ENCODE results near the gene PCYT1A. TPM values are rescaled to one million over a fixed set of nuclear protein-coding genes. Genes with fewer than 3 reads are reported as not detected.

The PCYT1A gene
- total and polyA plus RNA-seq, 2 donors (not counting 3 experiments of a cell fraction or from before 2014, with no cell fraction given): 50.3 to 65.5 TPM

GRCh38 chr3:196254376-196255283, 32.9 kb downstream of the PCYT1A start:
- Histone ChIP-seq H4K20me1 (replicated peaks; ENCODE audit: control insufficient read depth, extremely low read depth, insufficient read depth, low read length) (no peaks in the 10 kb centered on the region), H2AFZ (ENCODE audit: low read depth, low read length) (no peak overlapping the region), H3K27ac (ENCODE audit: insufficient read depth, low read depth, low read length) (no peak overlapping the region), H3K9me3 (replicated peaks; ENCODE audit: control insufficient read depth, insufficient read depth, low read length) (no peaks in the 10 kb centered on the region), H3K4me2 (ENCODE audit: insufficient read depth, low read length) (no peak overlapping the region), H3K4me3 (replicated peaks in 1 of 3; ENCODE audit: insufficient read depth in 1 of 3, low read depth in 1 of 3, low read length in 3 of 3) (no peak overlapping the region), H3K36me3 (ENCODE audit: control insufficient read depth in 2 of 2, extremely low read depth in 1 of 2, insufficient read depth in 2 of 2, low read length in 2 of 2) (peaks cover 0 to 1% of the 10 kb centered on the region in 2 experiments), H3K4me1 (ENCODE audit: control insufficient read depth, extremely low read depth, insufficient read depth, low read length) (no peaks in the 10 kb centered on the region), H3K9me1 (replicated peaks; ENCODE audit: control insufficient read depth, extremely low read depth, insufficient read depth, low read length) (no peaks in the 10 kb centered on the region), H3K9ac (replicated peaks; ENCODE audit: extremely low read depth, insufficient read depth, low read length) (no peak overlapping the region), H3K27me3 (ENCODE audit: control insufficient read depth in 2 of 2, insufficient read depth in 2 of 2, low read length in 2 of 2) (no peaks in the 10 kb centered on the region), H3K79me2 (ENCODE audit: control insufficient read depth, insufficient read depth, low read length) (peaks cover 6% of the 10 kb centered on the region)
- TF ChIP-seq GATA2 (IDR thresholded peaks at IDR 0.05; ENCODE audit: insufficient read depth, insufficient read length, low read depth, low read length) (no peak), CTCF (IDR thresholded peaks at IDR 0.05; ENCODE audit: extremely low read depth in 1 of 2, insufficient read depth in 1 of 2, low read depth in 1 of 2, low read length in 2 of 2) (no peak), EZH2 (IDR thresholded peaks at IDR 0.05; ENCODE audit: borderline replicate concordance, low read depth, low read length, severe bottlenecking) (no peak), JUN (IDR thresholded peaks at IDR 0.05; ENCODE audit: borderline replicate concordance, insufficient read depth, insufficient read length, low read depth) (no peak), MAX (IDR thresholded peaks at IDR 0.05; ENCODE audit: insufficient read depth, insufficient read length) (no peak), POLR2AphosphoS5 (IDR thresholded peaks at IDR 0.05; ENCODE audit: insufficient read depth, low read depth, low read length) (no peak), POLR2A (IDR thresholded peaks at IDR 0.05; ENCODE audit: low read depth, low read length) (no peak), FOS (IDR thresholded peaks at IDR 0.05; ENCODE audit: borderline replicate concordance, insufficient read depth, low read length) (no peak), MYC (IDR thresholded peaks at IDR 0.05; ENCODE audit: low read depth, low read length) (no peak)
- dilution Hi-C loops (cut with MboI; ENCODE audit: extremely low pct_ligation_motif_present, low sequenced_read_pairs): no loop called here
- intact Hi-C loops (cut with micrococcal nuclease): loop anchor here (5.0 kb wide), 1 partner anchor 248 kb away; the partner anchor contains the start of gene RNF168
- BruUV-seq (replicated peaks): no TSS peak
- FAIRE-seq (no peak), DNase-seq (ENCODE audit: low read depth, low spot score) (no peak)
- ChIA-PET CTCF (interaction anchor here (0.6 to 3.1 kb wide), 12 partner anchors 9 to 268 kb away, joined by 3 to 75 read pairs (median 4); partner anchors contain the start of genes DYNLT2B and UBXN7), POLR2A (no interaction called here)
